NCI-H2227 (cell line): ENCODE results near the gene UBXN6.

ENCODE experiments used
- DNase-seq: peaks from one replicate; lab custom pipeline; 2025; ENCODE audit not compliant: unreplicated experiment; lab: John Stamatoyannopoulos, UW

Gene UBXN6

DNA sequence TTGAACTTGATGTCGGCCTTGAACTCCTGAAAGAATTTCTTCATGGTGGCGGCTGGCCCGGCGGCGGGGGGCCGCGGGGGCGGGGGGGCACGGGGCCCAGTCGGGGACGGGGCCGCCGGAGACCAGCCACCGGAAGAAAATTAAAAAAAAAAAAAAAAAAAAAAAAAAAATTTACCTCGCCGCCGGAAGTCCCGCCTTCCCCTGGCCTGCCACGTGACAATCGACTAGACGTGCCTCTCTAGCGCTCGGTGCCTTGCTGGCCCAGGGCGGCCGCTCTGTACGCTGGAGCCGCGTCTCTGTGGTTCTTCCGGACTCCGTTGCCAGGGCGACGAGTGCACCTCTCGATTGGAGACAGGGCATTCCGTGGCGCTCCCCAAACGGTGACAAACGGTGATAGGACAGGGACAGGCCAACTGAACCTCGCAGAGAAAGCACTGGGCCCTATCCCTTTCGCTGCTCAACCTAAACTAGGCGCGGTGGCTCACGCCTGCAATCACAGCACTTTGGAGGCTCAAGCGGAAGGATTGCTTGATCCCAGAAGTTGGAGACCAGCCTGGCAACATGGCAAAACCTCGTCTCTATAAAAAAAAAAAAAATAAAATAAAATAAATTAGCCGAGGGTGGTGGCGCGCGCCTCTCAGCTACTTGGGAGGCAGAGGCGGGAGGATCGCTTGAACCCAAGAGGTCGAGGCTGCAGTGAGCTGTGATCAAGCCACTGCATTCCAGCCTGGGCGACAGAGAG is at the start of gene UBXN6:
Gene UBXN6 (minus strand): TSS at position 141 of the 742 bp plus-strand sequence. CDS start 97 bp downstream, at position 44.
- peak; percentile 98 for DNase-seq

GRCh38 chr19:4507150-4507452 is 49.5 kb upstream of the UBXN6 start:
- DNase-seq: no peak

- DNase-seq: no peak
Measured at GRCh38 chr19:4506449-4507149, 49.0 kb upstream of the UBXN6 start.

- DNase-seq: no peak
Measured at GRCh38 chr19:4505570-4506448, 48.2 kb upstream of the UBXN6 start.

DNA sequence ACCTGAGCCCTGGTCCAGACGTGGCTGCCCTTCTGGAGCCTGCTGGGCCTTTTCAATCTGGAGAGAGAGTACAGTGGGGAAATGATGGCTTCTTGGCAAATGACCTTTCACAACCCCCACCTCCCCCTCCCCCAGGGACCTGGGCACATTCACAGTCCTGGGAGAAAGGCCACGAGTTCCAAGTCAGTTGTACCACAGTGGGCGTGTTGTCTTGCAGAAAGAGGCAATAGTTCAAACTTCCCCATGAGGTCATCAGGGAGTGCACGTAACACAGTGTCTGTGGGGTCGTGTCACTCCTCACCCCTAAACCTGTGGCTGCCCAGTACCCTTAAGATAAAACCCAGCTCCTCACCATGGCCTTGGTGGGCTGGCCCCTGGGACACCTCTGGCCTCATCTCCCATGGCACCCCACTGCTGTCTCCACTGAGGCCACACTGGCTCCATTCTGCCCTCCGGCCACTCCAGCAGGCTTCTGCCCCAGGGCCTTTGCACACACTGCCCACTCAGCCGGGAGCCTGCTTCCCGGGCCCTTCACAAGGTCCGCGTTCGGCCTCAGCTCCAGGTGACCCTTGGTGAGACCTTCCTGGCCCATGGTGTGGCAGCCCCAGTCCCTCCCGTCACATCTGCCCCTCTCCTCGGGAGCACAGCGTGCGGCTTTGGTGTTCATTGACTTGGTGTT is 47.4 kb upstream of the UBXN6 start:
- DNase-seq: no peak

- DNase-seq: peak; percentile 19
Measured at GRCh38 chr19:4504297-4504701, 46.7 kb upstream of the UBXN6 start.

DNA sequence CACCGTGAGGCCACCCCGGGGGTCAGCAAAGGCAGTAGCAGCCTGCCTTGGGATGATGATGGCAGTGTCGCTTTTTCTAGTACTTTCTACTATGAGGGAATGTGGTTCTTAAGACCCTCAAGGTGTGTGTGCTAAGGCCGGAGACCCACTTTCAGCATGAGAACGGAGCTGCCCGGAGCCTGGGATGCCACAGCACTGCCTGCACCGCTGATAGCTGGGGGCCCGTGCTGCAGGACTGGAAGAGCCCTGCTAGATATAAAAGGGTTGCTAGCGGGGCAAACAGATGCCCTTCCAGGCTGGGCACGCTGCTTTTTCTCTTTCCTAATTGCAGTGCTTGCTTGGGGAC is 46.2 kb upstream of the UBXN6 start:
- no peak for DNase-seq

DNA sequence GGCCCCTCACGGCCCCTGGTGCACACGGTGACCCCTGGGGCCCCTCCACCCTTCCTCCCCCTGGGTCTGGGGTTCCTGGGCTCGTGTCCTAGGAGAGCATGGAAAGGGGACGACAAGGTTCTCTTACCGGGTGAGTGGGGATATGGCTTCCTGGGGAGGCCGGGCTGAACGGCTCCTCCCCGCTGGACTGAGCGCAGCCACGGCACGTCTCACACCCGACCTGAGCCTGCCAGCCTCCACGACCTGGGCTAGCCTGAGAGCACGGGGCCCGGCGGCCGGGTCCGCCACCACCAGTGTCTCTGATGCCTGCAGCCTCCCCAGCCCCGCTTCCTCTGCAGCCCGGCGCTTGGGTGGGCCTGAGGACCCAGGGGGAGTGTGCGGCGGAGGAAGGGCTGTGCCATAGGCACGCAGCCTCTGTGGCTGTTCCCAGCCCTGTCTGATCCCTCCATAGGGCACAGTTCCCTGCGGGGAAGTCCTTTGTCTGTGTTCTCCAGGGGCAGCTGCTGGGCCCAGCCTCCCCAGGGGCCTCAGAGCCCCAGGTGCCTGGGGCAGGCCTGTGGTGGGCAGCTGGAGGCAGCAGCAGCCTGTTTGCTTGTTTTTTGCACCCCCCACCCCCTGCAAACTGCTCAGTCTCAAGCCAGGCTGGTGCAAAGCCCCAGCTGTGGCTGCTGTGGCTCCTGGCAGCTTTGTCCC is 45.7 kb upstream of the UBXN6 start:
- DNase-seq: peak; percentile 27

DNA sequence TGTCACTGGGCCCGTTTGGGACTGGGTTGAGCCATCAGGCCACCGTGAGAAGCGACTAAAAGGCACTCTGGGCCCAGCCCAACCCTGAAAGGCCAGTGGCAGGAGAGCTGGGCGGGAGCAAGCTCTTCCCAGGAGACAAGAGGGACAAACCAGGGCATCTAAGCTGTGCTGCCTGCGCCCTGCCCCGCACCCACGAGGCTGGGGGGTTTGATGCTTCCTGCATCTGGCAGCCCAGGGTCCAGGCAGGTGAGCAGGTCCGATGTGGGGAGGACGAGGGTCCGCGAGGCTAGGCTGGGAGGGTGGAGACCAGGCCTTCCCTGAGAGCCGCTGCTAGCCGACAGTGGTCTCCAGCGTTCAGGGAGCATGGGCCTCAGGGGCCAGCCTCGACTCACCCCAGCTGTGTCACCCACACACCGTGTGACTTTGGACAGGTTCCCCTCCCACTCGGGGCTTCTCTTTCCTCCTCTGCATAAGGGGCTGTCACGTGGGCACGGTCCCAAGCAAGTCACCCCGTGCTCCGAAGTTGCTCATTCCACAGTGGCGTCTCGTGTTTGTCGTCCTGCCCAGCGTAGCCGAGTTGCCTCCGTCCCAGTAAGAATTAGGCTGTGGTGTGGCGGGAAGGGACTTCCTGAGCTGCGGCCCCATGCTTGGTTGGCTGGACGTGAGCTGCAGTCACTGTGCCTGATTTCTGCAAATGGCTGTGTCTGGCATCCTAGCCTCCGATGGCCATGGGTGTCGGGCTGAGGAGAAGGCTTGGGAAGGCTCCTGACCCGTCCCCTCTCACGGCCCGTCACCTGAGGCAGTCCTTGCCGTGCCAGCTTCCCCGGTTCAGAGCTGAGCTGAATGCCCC is 44.9 kb upstream of the UBXN6 start:
- DNase-seq: no peak

GRCh38 chr19:4501691-4502090 is 44.1 kb upstream of the UBXN6 start:
- no peak for DNase-seq

GRCh38 chr19:4500841-4501591 is 43.4 kb upstream of the UBXN6 start:
- no peak for DNase-seq

GRCh38 chr19:4499855-4500254 is 42.3 kb upstream of the UBXN6 start:
- DNase-seq: no peak

DNA sequence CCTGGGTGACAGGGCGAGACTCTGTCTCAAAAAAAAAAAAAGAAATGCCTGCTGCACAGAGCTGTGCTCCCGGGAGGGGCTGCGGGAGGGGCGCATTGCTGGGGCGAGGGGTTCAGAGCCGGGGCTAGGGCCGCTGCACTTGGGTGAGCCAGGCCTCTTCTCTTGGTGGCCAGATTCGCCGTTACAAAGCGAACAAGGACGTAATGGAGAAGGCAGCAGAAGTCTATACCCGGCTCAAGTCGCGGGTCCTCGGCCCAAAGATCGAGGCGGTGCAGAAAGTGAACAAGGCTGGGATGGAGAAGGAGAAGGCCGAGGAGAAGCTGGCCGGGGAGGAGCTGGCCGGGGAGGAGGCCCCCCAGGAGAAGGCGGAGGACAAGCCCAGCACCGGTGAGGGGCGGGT is 41.7 kb upstream of the UBXN6 start:
- no peak for DNase-seq

DNA sequence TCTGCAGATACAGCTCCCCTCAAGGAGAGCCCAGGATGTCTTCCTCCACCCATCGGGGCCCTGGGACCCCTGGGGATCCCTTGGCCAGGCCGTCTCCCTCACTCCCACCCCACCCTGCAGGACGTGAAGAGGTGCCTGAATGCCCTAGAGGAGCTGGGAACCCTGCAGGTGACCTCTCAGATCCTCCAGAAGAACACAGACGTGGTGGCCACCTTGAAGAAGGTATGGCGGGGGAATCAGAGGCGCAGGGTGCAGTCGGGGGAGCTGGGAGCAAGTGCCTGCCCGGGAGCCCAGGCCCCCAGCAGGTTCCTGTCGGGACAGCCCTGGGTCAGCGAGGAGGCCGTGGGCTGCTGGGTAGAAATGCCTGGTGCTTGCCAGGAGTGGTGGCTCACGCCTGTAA is 41.1 kb upstream of the UBXN6 start:
- DNase-seq: no peak

DNA sequence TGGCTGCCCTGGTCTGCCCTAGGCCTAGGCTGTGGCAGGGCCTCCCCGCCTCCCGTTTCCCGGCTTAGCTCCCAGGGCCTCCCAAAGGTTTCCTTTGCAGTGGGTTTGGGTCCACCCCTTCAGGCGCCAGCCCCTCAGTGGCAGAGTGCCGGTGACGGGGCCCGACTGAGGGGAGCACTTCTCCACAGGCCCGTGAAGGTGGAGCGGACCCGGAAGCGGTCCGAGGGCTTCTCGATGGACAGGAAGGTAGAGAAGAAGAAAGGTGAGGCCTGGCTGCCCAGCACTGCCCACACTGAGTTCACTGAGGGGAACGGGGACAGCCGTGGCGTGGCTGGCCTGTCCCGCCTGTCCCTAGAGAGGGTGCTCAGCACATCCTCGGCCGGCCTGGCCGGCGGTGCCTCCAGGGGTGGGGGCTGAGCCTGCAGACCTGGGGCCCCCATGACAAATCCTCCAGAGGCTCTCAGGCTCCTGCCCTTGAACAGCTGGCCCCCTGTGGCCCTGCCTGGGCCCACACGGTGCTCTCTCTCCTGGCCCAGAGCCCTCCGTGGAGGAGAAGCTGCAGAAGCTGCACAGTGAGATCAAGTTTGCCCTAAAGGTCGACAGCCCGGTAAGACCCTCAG is 40.3 kb upstream of the UBXN6 start:
- no peak for DNase-seq

- no peak for DNase-seq
Measured at GRCh38 chr19:4496304-4496703, 38.7 kb upstream of the UBXN6 start.

GRCh38 chr19:4495471-4495870 is 37.9 kb upstream of the UBXN6 start:
- DNase-seq: no peak

GRCh38 chr19:4494691-4495064 is 37.1 kb upstream of the UBXN6 start:
- no peak for DNase-seq
